ENCODE measurements around the gene HCAR1.

- no peak for TF ChIP-seq REST (IDR thresholded peaks at IDR 0.05; ENCODE audit: insufficient replicate concordance, low read depth)
- TF ChIP-seq CTCF (IDR thresholded peaks at IDR 0.05; ENCODE audit: insufficient read depth, low read length), result no peak
- TF ChIP-seq POLR2AphosphoS5 (IDR thresholded peaks at IDR 0.05; ENCODE audit: low read depth), result no peak
- no peak for TF ChIP-seq SPI1 (IDR thresholded peaks at IDR 0.05; ENCODE audit: borderline replicate concordance, low read depth)
Observed at GRCh38 chr12:122686538-122686937, 44.1 kb downstream of the HCAR1 start.

All from HL-60 (cell line).